ENCODE data around the gene FOXP1.

Gene FOXP1

DNA sequence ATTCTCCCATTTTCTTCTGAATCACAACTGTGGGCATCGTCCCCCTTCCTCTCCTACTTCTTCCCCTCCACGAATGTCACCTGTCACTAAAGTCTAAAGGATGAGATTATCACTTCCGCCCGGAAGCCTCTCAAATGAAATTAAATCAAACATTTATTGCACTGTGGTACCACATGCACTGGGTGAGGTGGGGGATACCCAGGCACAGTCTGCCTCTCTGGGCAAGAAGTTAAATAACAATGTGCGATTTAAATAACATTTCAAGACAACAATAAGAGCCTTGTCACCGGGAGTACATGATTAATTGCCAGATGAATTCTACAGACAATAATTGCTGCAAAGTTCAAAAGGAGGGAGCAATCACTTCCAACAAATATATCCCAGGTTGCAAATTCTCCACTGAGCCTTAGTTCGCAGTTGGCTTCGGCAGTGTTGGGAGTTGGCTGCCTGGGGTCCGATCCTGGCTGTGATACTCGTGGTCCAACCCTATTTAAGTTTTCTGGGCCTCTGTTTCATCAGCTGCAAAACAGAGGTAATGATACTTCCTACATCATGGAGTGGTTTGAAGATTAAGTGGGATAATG lies 77.7 kb downstream of the FOXP1 start:
- TF ChIP-seq, protein P1, sequence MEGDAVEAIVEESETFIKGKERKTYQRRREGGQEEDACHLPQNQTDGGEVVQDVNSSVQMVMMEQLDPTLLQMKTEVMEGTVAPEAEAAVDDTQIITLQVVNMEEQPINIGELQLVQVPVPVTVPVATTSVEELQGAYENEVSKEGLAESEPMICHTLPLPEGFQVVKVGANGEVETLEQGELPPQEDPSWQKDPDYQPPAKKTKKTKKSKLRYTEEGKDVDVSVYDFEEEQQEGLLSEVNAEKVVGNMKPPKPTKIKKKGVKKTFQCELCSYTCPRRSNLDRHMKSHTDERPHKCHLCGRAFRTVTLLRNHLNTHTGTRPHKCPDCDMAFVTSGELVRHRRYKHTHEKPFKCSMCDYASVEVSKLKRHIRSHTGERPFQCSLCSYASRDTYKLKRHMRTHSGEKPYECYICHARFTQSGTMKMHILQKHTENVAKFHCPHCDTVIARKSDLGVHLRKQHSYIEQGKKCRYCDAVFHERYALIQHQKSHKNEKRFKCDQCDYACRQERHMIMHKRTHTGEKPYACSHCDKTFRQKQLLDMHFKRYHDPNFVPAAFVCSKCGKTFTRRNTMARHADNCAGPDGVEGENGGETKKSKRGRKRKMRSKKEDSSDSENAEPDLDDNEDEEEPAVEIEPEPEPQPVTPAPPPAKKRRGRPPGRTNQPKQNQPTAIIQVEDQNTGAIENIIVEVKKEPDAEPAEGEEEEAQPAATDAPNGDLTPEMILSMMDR (IDR thresholded peaks at IDR 0.05; ENCODE audit: low read depth, low read length) = no peak
- H3K4me3 ChIP-seq (replicated peaks in 1 of 2; ENCODE audit: low read depth in 2 of 2, low read length in 2 of 2) = no peak overlapping the region
- DNase-seq (ENCODE audit: low read depth in 2 of 2) = no peak

DNA sequence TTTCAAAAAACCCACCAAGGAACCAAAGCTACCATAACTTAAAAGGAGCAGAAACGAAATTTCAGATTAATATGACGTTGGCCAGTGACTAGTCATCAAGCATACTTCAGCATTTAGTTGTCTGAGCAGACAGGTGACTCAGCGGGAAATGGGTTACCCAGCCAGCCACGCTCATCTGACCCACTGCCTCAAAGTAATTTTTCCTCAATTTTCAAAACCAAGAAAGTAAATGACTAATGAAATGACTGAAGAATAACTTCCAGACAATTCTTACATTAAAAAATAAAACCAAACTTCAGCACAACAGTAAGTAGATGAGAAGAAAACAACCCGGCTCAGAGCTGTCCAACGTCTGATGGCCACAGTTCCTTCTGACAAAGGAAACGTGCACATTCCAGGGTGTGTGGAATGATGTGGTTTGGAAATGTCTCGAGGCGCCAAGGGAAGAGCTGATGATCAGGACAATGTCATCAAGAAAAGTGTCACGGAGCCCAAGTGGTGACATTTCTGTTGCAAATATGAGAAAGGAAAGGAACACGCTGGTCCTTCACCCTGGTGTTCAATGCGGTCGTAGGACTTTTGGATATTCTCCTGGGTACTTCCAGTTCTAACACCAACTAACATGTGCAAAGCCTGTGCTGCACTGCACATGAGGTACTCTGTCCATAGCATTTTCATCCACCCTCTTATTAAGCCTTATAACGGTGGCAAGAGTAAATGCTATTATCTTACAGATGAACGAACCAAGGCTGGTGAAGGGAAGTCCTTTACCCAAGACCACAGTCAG lies 79.1 kb downstream of the FOXP1 start:
- peak; percentile 69 to 97 for DNase-seq (ENCODE audit: low read depth in 2 of 2)
- peak overlapping the region in 1 of 2 donors; percentile 27 for H3K4me3 ChIP-seq (replicated peaks in 1 of 2; ENCODE audit: low read depth in 2 of 2, low read length in 2 of 2)
- TF ChIP-seq, protein P1 (IDR thresholded peaks at IDR 0.05; ENCODE audit: low read depth, low read length) = no peak

DNA sequence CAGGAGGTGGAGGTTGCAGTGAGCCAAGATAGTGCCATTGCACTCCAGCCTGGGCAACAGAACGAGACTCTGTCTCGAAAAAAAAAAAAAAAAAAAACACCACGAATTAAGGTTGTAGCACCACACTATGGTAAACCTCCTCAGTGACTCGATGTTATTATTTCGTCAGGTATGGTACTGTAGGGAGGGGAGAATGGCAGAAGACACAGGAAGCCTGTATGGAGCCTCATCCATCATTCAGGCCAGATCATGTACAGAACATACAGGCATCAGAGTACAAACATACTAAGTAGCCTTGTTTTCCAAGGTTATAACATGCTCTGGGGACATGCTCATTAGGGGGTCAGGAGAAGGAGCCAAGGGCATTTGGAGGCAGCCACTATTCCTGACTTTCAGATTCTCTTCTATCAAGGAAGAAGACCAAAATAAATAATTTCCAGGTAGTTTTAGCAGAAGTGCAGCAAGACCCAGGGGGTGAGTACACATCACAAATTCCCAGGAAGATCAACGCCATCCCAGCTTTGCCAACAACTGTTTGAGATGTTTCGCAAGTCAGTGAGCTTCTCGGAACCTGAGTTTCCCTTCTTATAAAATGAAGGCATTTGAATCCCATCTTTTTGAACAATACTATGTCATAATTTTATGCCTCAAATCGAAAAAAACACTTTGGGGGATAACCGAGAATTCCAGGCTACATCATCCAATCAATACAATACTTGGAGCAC lies 79.8 kb downstream of the FOXP1 start:
- DNase-seq (ENCODE audit: low read depth in 2 of 2) = peak; percentile 73 to 91
- H3K4me3 ChIP-seq (replicated peaks in 1 of 2; ENCODE audit: low read depth in 2 of 2, low read length in 2 of 2) = peak overlapping the region in 1 of 2 donors; percentile 27

DNA sequence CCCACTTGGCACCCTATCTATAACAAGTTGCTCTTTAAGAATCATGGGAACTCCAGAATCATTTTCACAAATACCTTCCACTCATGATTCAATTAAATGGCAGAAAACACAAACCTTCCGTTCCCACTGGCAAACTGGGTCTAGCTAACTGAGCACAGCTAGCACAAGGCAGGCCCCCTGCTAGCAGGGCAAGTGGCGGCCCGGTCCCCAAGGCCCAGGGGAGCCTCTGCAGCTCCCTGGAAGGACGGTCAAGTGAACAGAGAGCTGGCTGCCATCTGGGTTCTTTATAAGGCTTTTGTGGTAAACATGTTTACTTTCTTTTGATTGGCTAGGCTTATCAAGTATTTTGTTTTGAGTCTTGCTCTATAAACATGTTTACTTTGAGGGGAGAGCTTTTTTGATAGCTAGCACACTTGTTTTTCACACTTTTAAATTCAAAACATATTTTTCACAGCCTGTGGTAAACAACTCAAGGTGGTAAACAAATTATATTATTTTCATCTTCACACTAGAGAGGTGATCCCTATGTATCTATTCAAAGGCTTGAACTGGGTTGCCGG lies 81.4 kb downstream of the FOXP1 start:
- TF ChIP-seq, protein P1 (IDR thresholded peaks at IDR 0.05; ENCODE audit: low read depth, low read length) = no peak
- no peak overlapping the region for H3K4me3 ChIP-seq (replicated peaks in 1 of 2; ENCODE audit: low read depth in 2 of 2, low read length in 2 of 2)
- DNase-seq (ENCODE audit: low read depth in 2 of 2) = no peak

More for the DNA sequence above, 79.8 kb downstream of the FOXP1 start:
- TF ChIP-seq, protein P1 (IDR thresholded peaks at IDR 0.05; ENCODE audit: low read depth, low read length) = no peak

DNA sequence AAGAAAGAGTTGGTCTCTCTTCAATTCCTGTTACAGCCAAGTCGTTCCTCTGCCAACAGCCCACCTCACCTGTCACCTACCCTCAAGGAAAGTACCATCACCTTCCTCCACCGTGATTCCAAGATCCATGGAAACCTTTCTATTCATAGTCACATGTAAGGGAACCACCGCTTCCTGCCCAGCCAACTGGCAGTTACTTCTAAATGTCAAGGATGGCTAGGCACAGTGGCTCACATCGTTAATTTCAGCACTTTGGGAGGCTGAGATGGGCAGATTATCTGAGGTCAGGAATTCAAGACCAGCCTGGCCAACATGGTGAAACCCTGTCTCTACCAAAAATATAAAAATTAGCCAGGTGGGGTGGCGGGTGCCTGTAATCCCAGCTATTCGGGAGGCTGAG lies 82.8 kb downstream of the FOXP1 start:
- DNase-seq (ENCODE audit: low read depth in 2 of 2) = no peak
- TF ChIP-seq, protein P1 (IDR thresholded peaks at IDR 0.05; ENCODE audit: low read depth, low read length) = no peak
- no peak overlapping the region for H3K4me3 ChIP-seq (replicated peaks in 1 of 2; ENCODE audit: low read depth in 2 of 2, low read length in 2 of 2)

DNA sequence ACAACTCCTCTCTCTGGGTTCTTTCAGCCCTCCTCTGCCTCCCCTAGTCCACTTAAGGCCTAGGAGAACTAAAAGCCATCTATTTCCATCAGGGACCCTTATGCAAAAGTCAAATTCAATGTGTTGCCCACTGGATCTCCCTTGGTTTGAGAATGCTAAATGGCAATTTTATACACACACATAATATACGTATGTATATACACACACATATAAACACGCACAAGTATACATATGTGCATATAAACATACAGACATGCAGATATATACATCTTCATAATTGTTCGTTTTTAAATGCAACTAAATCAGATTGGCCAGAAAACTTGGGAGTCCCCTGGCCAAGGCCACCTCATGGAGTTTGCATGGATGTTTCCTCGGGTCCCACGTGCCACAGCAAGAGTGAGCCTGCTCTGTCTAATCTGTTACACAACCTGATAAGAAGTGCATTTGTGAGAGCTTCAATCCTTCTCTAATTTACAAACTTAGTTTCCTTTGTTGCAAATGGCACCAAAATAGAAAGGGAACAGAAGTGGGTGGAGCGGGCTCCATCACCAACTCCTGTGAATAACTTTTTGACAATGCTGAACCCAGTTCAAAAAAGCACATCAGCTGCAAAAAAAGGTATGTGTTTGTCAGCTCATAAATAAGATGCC lies 84.2 kb downstream of the FOXP1 start:
- no peak for DNase-seq (ENCODE audit: low read depth in 2 of 2)
- TF ChIP-seq, protein P1 (IDR thresholded peaks at IDR 0.05; ENCODE audit: low read depth, low read length) = no peak
- no peak overlapping the region for H3K4me3 ChIP-seq (replicated peaks in 1 of 2; ENCODE audit: low read depth in 2 of 2, low read length in 2 of 2)

Data from cardiac fibroblast (primary cell).